Glomerular endothelial cell (primary cell): ENCODE measurements around the gene FAM149A. TPM values are rescaled to one million over a fixed set of nuclear protein-coding genes. Genes with fewer than 3 reads are reported as not detected.

Experiments used
- DNase-seq: peaks from one replicate; pipeline ENCODE4 v3.0.0-alpha.2; 2011; ENCODE audit warnings: low read depth, low spot score; ENCODE audit errors: extremely low read depth
- total RNA-seq: library from RNA; depleted of rRNA; stranded (reverse); fragments of >200 nt; gene quantifications from 2 replicates; pipeline ENCODE4 v1.2.3, GENCODE V29; 2015

Gene FAM149A
- total RNA-seq, 1 donor from 2014 or later: 1.2 TPM

- no peak for DNase-seq
These were observed 564 bp downstream of the FAM149A start for GRCh38 chr4:186104890-186105646.

GRCh38 chr4:186105647-186106321 lies 1.3 kb downstream of the FAM149A start:
- DNase-seq: no peak

GRCh38 chr4:186107947-186108346 lies 3.4 kb downstream of the FAM149A start:
- no peak for DNase-seq

GRCh38 chr4:186108391-186108790 lies 3.9 kb downstream of the FAM149A start:
- DNase-seq: no peak

GRCh38 chr4:186109245-186109644 lies 4.7 kb downstream of the FAM149A start:
- DNase-seq: no peak

- DNase-seq: no peak
These were observed 12.2 kb downstream of the FAM149A start for GRCh38 chr4:186116697-186117096.

GRCh38 chr4:186118582-186118981 lies 14.1 kb downstream of the FAM149A start:
- DNase-seq: no peak

GRCh38 chr4:186121057-186121456 lies 16.6 kb downstream of the FAM149A start:
- no peak for DNase-seq

- no peak for DNase-seq
These were observed 24.3 kb downstream of the FAM149A start for GRCh38 chr4:186128842-186129241.

GRCh38 chr4:186131935-186132334 lies 27.4 kb downstream of the FAM149A start:
- no peak for DNase-seq

GRCh38 chr4:186132577-186133242 lies 28.2 kb downstream of the FAM149A start:
- no peak for DNase-seq

GRCh38 chr4:186134257-186134656 lies 29.8 kb downstream of the FAM149A start:
- no peak for DNase-seq

GRCh38 chr4:186134861-186135260 lies 30.4 kb downstream of the FAM149A start:
- no peak for DNase-seq

- no peak for DNase-seq
These were observed 32.8 kb downstream of the FAM149A start for GRCh38 chr4:186137196-186137794.

- no peak for DNase-seq
These were observed 39.9 kb downstream of the FAM149A start for GRCh38 chr4:186144198-186144945.

- no peak for DNase-seq
These were observed 40.6 kb downstream of the FAM149A start for GRCh38 chr4:186144946-186145569.

- no peak for DNase-seq
These were observed 42.0 kb downstream of the FAM149A start for GRCh38 chr4:186146458-186146857.

- no peak for DNase-seq
These were observed 44.0 kb downstream of the FAM149A start for GRCh38 chr4:186148336-186148975.

GRCh38 chr4:186149872-186150271 lies 45.4 kb downstream of the FAM149A start:
- DNase-seq: peak; percentile 10

- DNase-seq: no peak
These were observed 46.4 kb downstream of the FAM149A start for GRCh38 chr4:186150926-186151325.
